Kidney (tissue), 14 donors: Measurements from ENCODE around the gene TBC1D9. TPM values are rescaled to one million over a fixed set of nuclear protein-coding genes. Genes with fewer than 3 reads are reported as not detected.

Experiments used
- DNase-seq, 5 donors: peaks; one replicate each; pipeline ENCODE4 v3.0.0-alpha.2; 2013 to 2020
- FAIRE-seq: peaks from 2 replicates; lab custom pipeline; 2012; peaks lifted over from hg19 to GRCh38; lab: Jason Lieb, UNC
- H3K27ac ChIP-seq, 2 donors: one replicate each; pipeline ENCODE4 v1.7.0; 2013; ENCODE audit warnings: low read depth in 2 of 2, low read length in 2 of 2, inconsistent platforms in 1 of 2
- H3K27me3 ChIP-seq: one replicate; pipeline ENCODE4 v1.7.1; 2013; ENCODE audit warnings: low read length, inconsistent platforms; ENCODE audit not compliant: control insufficient read depth, insufficient read depth
- H3K36me3 ChIP-seq, 3 donors: one replicate each; pipeline versions ENCODE4 v1.7.0 to v1.7.1; 2013; ENCODE audit warnings: low read length in 3 of 3, control low read depth in 1 of 3, inconsistent platforms in 1 of 3; ENCODE audit not compliant: insufficient read depth in 3 of 3, control insufficient read depth in 2 of 3
- H3K4me1 ChIP-seq, 3 donors: one replicate each; pipeline versions ENCODE4 v1.7.0 to v1.7.1; 2013; ENCODE audit warnings: low read length in 3 of 3, inconsistent platforms in 1 of 3, low read depth in 1 of 3; ENCODE audit not compliant: control insufficient read depth in 2 of 3, insufficient read depth in 2 of 3
- H3K4me3 ChIP-seq, 3 donors: one replicate each; pipeline versions ENCODE4 v1.7.0 to v1.8.1; 2013; ENCODE audit warnings: low read length in 3 of 3, control low read depth in 1 of 3, inconsistent platforms in 1 of 3
- H3K9ac ChIP-seq, 3 donors: one replicate each; pipeline versions ENCODE4 v1.7.0 to v1.7.1; 2013; ENCODE audit warnings: low read length in 3 of 3, control low read depth in 1 of 3, inconsistent platforms in 1 of 3
- H3K9me3 ChIP-seq, 3 donors: one replicate each; pipeline versions ENCODE4 v1.7.0 to v1.7.1; 2013; ENCODE audit warnings: low read length in 3 of 3, control low read depth in 1 of 3, inconsistent platforms in 1 of 3; ENCODE audit not compliant: control insufficient read depth in 2 of 3, insufficient read depth in 1 of 3
- intact Hi-C: fragments of 100-400 bp; cut with DNase I; formaldehyde crosslinking; loops from one replicate; pipeline ENCODE4 v1.11.1; 2022
- polyA plus RNA-seq: library from polyadenylated mRNA; stranded (reverse); fragments of 350-450 nt; fragmentation: Illumina TruSeq; extraction: RNeasy Lipid Tissue Mini Kit (QIAGEN cat#74804); gene quantifications from one replicate; pipeline ENCODE4 v1.2.3, GENCODE V29; 2014; ENCODE audit warnings: low read depth, low replicate concordance; ENCODE audit not compliant: insufficient read depth
- total RNA-seq: library from RNA; stranded (reverse); fragmentation: NEBNext Ultra II Directional; extraction: Animal tissue kit (Norgen Biotek cat#: 25700); gene quantifications from one replicate; pipeline ENCODE4 v1.2.1, GENCODE V29; 2021
- TF ChIP-seq, protein P1 (sequence below): IDR thresholded peaks from 3 replicates; pipeline ENCODE4 v1.5.1; 2012; ENCODE audit warnings: mild to moderate bottlenecking, moderate library complexity, borderline replicate concordance; ENCODE audit not compliant: insufficient read depth; ENCODE audit errors: extremely low read depth
- donor health status: control.
- donor health status: control.
- donor health status: control.
- donor health status: control.
- donor health status: control.
- donor health status: DM: yes; HTN: yes; CAD: no.
- donor health status: Normal renal cell carcinoma (clear cell type).

Gene TBC1D9
- total and polyA plus RNA-seq, 2 donors from 2014 or later = 14.4 to 38.6 TPM

DNA sequence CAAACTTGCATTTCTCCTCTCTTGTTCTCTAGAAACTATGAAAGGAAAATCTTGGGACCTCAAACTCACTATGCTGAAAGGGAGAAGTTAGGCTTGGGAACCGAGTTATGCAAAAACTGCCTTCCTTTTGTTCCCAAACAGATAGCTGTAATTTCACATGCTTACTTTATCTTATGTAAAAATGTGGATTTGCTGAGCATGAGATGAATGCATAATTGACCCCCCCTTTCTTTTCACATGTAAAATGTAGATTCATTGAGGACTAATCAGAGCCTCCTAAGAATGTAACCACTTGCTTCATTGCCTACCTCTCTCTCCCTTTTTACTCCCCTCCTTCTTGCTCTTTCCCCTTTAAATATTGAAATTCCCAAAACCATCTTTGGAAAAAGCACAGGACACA is 18.0 kb downstream of the TBC1D9 start:
- H3K4me3 ChIP-seq = no peak overlapping the region
- no peak overlapping the region for H3K27ac ChIP-seq
- peaks cover 0 to 17% (median 7%) of the 10 kb centered on the region in 3 donors for H3K4me1 ChIP-seq
- no peak for FAIRE-seq
- no peaks in the 10 kb centered on the region for H3K27me3 ChIP-seq
- no peak for DNase-seq
- no peaks in the 10 kb centered on the region for H3K36me3 ChIP-seq
- H3K9ac ChIP-seq = no peak overlapping the region
- TF ChIP-seq, protein P1, sequence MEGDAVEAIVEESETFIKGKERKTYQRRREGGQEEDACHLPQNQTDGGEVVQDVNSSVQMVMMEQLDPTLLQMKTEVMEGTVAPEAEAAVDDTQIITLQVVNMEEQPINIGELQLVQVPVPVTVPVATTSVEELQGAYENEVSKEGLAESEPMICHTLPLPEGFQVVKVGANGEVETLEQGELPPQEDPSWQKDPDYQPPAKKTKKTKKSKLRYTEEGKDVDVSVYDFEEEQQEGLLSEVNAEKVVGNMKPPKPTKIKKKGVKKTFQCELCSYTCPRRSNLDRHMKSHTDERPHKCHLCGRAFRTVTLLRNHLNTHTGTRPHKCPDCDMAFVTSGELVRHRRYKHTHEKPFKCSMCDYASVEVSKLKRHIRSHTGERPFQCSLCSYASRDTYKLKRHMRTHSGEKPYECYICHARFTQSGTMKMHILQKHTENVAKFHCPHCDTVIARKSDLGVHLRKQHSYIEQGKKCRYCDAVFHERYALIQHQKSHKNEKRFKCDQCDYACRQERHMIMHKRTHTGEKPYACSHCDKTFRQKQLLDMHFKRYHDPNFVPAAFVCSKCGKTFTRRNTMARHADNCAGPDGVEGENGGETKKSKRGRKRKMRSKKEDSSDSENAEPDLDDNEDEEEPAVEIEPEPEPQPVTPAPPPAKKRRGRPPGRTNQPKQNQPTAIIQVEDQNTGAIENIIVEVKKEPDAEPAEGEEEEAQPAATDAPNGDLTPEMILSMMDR = no peak
- no peaks in the 10 kb centered on the region for H3K9me3 ChIP-seq
- intact Hi-C loops = no loop called here

- Histone ChIP-seq H3K4me3 (no peak overlapping the region), H3K4me1 (peaks cover 0 to 12% (median 0%) of the 10 kb centered on the region in 3 donors), H3K9me3 (no peaks in the 10 kb centered on the region), H3K9ac (no peak overlapping the region), H3K27ac (no peak overlapping the region), H3K36me3 (no peaks in the 10 kb centered on the region), H3K27me3 (no peaks in the 10 kb centered on the region)
- intact Hi-C loops = no loop called here
- TF ChIP-seq, protein P1 = no peak
- FAIRE-seq (no peak), DNase-seq (no peak)
These were observed 19.4 kb downstream of the TBC1D9 start for GRCh38 chr4:140736669-140737343.

GRCh38 chr4:140735779-140736391 is 20.3 kb downstream of the TBC1D9 start:
- Histone ChIP-seq H3K27me3 (no peaks in the 10 kb centered on the region), H3K27ac (no peak overlapping the region), H3K36me3 (no peaks in the 10 kb centered on the region), H3K4me3 (no peak overlapping the region), H3K4me1 (peaks cover 0 to 12% (median 0%) of the 10 kb centered on the region in 3 donors), H3K9me3 (no peaks in the 10 kb centered on the region), H3K9ac (no peak overlapping the region)
- DNase-seq (no peak), FAIRE-seq (no peak)
- intact Hi-C loops = no loop called here
- TF ChIP-seq, protein P1 = no peak
